ENCODE results near the gene SLC6A3. TPM values are rescaled to one million over a fixed set of nuclear protein-coding genes. Genes with fewer than 3 reads are reported as not detected.

SLC6A3 gene
- total and polyA plus RNA-seq, 10 donors, result 0.02 to 0.27 (median 0.07) TPM; not detected in 4

- peaks cover 15 to 96% (median 79%) of the 10 kb centered on the region in 7 donors for H3K27me3 ChIP-seq (replicated peaks in 1 of 7)
- H3K9me3 ChIP-seq, result peaks cover 0 to 9% (median 0%) of the 10 kb centered on the region in 8 donors
- no peak overlapping the region for H3K4me3 ChIP-seq
- no peak overlapping the region for H3K27ac ChIP-seq
- peaks cover 10 to 32% (median 24%) of the 10 kb centered on the region in 6 donors for H3K4me1 ChIP-seq
- intact Hi-C loops (cut with DNase I; ENCODE audit: low total_unique reads), result no loop called here
- TF ChIP-seq, protein P1, sequence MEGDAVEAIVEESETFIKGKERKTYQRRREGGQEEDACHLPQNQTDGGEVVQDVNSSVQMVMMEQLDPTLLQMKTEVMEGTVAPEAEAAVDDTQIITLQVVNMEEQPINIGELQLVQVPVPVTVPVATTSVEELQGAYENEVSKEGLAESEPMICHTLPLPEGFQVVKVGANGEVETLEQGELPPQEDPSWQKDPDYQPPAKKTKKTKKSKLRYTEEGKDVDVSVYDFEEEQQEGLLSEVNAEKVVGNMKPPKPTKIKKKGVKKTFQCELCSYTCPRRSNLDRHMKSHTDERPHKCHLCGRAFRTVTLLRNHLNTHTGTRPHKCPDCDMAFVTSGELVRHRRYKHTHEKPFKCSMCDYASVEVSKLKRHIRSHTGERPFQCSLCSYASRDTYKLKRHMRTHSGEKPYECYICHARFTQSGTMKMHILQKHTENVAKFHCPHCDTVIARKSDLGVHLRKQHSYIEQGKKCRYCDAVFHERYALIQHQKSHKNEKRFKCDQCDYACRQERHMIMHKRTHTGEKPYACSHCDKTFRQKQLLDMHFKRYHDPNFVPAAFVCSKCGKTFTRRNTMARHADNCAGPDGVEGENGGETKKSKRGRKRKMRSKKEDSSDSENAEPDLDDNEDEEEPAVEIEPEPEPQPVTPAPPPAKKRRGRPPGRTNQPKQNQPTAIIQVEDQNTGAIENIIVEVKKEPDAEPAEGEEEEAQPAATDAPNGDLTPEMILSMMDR (IDR thresholded peaks at IDR 0.05 in 8 of 11, conservative IDR thresholded peaks at IDR 0.05 in 3 of 11), result no peak
- TF ChIP-seq POLR2AphosphoS5 (IDR thresholded peaks at IDR 0.05) (no peak), POLR2A (IDR thresholded peaks at IDR 0.05) (no peak)
- DNase-seq, result no peak
- WGBS, 5 donors, result 75 to 81% (median 79%) methylated on average over 8 to 9 of the region's 9 CpGs
- no peaks in the 10 kb centered on the region for H3K36me3 ChIP-seq
Observed at GRCh38 chr5:1443171-1443570, 2.1 kb downstream of the SLC6A3 start.

DNA sequence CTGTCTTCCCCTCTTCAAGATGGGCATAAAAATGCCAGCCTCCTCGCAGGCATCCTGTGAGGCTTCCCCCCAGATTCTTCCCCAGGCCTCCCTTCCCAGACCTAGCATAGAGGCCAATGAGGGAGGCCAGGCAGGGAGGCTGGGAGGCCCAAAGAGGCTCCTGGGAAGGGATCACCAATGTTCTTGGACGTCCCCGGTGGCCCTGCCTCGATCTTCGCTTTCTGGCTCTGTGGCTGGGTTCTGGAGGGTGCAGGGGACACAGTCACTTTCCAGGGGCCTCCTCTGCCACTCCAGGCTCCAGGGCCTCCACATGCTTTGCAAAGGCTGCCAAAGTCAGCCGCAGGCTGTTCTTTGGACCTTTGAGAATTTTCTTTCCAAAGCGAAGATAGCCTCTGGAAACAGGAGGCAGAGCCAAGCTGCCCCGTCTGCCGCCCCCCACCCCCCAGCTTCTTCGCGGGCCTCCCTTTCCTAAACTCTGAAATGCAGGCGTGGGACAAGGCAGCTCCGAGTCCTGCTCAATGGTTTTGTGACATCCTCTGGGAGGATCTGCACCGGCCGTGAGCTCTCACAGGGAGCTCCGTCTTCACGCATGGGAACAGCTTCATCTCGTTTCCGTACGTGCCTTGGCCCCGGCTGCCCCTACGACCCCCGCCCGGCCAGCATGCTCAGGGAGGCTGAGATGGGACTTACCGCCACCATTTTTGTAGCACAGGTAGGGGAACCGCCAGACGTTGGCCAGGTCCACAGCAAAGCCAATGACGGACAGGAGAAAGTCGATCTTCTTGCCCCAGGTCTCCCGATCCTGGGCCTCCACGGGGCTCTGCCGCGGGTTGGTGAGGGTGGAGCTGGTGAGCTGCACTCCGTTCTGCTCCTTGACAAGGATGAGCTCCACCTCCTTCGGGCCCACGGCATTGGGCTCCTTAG lies 2.8 kb downstream of the SLC6A3 start:
- intact Hi-C loops (cut with DNase I; ENCODE audit: low total_unique reads), result no loop called here
- 68 to 79% (median 75%) methylated on average over 29 to 36 of the region's 36 CpGs for WGBS, 5 donors
- DNase-seq, result no peak
- no peak for TF ChIP-seq POLR2AphosphoS5 (IDR thresholded peaks at IDR 0.05)
- TF ChIP-seq, protein P1 (IDR thresholded peaks at IDR 0.05 in 8 of 11, conservative IDR thresholded peaks at IDR 0.05 in 3 of 11), result no peak
- Histone ChIP-seq H3K4me3 (no peak overlapping the region), H3K36me3 (no peaks in the 10 kb centered on the region), H3K27me3 (replicated peaks in 1 of 7) (peaks cover 15 to 96% (median 79%) of the 10 kb centered on the region in 7 donors), H3K4me1 (peaks cover 10 to 30% (median 24%) of the 10 kb centered on the region in 6 donors), H3K27ac (no peak overlapping the region), H3K9me3 (peaks cover 0 to 9% (median 0%) of the 10 kb centered on the region in 8 donors)

- intact Hi-C loops (cut with DNase I; ENCODE audit: low total_unique reads), result no loop called here
Observed at GRCh38 chr5:1441166-1441865, 3.9 kb downstream of the SLC6A3 start.

More at GRCh38 chr5:1441166-1441865, 3.9 kb downstream of the SLC6A3 start:
- no peak overlapping the region for H3K4me3 ChIP-seq
- TF ChIP-seq POLR2AphosphoS5 (IDR thresholded peaks at IDR 0.05), result no peak
- TF ChIP-seq, protein P1 (IDR thresholded peaks at IDR 0.05 in 8 of 11, conservative IDR thresholded peaks at IDR 0.05 in 3 of 11), result no peak
- H3K27ac ChIP-seq, result no peak overlapping the region
- peaks cover 0 to 9% (median 0%) of the 10 kb centered on the region in 8 donors for H3K9me3 ChIP-seq
- peaks cover 15 to 88% (median 67%) of the 10 kb centered on the region in 7 donors for H3K27me3 ChIP-seq (replicated peaks in 1 of 7)
- WGBS, 5 donors, result 78 to 92% (median 90%) methylated on average over 18 to 24 of the region's 24 CpGs
- H3K4me1 ChIP-seq, result peaks cover 10 to 26% (median 22%) of the 10 kb centered on the region in 6 donors
- DNase-seq, result no peak
- no peaks in the 10 kb centered on the region for H3K36me3 ChIP-seq

Data from spleen (tissue), 11 donors.